MM.1S (cell line): ENCODE results near the gene CDK16.

Experiments used
- DNase-seq: peaks from one replicate; pipeline ENCODE4 v3.0.0-alpha.2; 2015
- H2AFZ ChIP-seq: fragments of 300-600 bp; sonication (generic); 2 replicates; pipeline ENCODE4 v1.6.0; 2016; ENCODE audit warnings: antibody characterized with exemption, low read length
- H3F3A ChIP-seq: fragments of 300-600 bp; sonication (generic); 2 replicates; pipeline ENCODE4 v1.6.1; 2016; ENCODE audit warnings: mild to moderate bottlenecking, antibody characterized with exemption, low read length, moderate library complexity, mixed read lengths; ENCODE audit not compliant: insufficient read depth
- H3K27ac ChIP-seq: fragments of 300-600 bp; sonication (generic); 2 replicates; pipeline ENCODE4 v1.5.1; 2016; ENCODE audit warnings: mild to moderate bottlenecking, low read length
- H3K27me3 ChIP-seq: fragments of 300-600 bp; sonication (generic); replicated peaks from 2 replicates; pipeline ENCODE4 v1.6.0; 2016; ENCODE audit warnings: low read length; ENCODE audit not compliant: insufficient read depth
- H3K36me3 ChIP-seq: fragments of 300-600 bp; sonication (generic); replicated peaks from 2 replicates; pipeline ENCODE4 v1.6.1; 2016; ENCODE audit warnings: mild to moderate bottlenecking, low read length, mixed read lengths; ENCODE audit not compliant: insufficient read depth
- H3K4me1 ChIP-seq: fragments of 300-600 bp; sonication (generic); 2 replicates; pipeline ENCODE4 v1.6.1; 2016; ENCODE audit warnings: low read length, mixed read lengths
- H3K4me2 ChIP-seq: fragments of 300-600 bp; sonication (generic); 2 replicates; pipeline ENCODE4 v1.6.0; 2016; ENCODE audit warnings: low read depth, low read length
- H3K4me3 ChIP-seq: fragments of 300-600 bp; sonication (generic); 2 replicates; pipeline ENCODE4 v1.5.1; 2016; ENCODE audit warnings: low read length, mixed read lengths
- H3K79me2 ChIP-seq: fragments of 300-600 bp; sonication (generic); 2 replicates; pipeline ENCODE4 v1.6.1; 2016; ENCODE audit warnings: mixed run types, low read length, mixed read lengths
- H3K9ac ChIP-seq: fragments of 300-600 bp; sonication (generic); 2 replicates; pipeline ENCODE4 v1.6.1; 2016; ENCODE audit warnings: low read length, mixed read lengths
- H3K9me2 ChIP-seq: fragments of 300-600 bp; sonication (generic); replicated peaks from 2 replicates; pipeline ENCODE4 v1.6.1; 2016; ENCODE audit warnings: mild to moderate bottlenecking, low read length, mixed read lengths; ENCODE audit not compliant: insufficient read depth
- H3K9me3 ChIP-seq: fragments of 300-600 bp; sonication (generic); replicated peaks from 2 replicates; pipeline ENCODE4 v1.6.1; 2016; ENCODE audit warnings: mild to moderate bottlenecking, low read length, mixed read lengths; ENCODE audit not compliant: insufficient read depth
- H4K20me1 ChIP-seq: fragments of 300-600 bp; sonication (generic); 2 replicates; pipeline ENCODE4 v1.6.1; 2016; ENCODE audit warnings: mild to moderate bottlenecking, low read length, moderate library complexity, mixed read lengths; ENCODE audit not compliant: insufficient read depth
- CTCF ChIP-seq: fragments of 300-600 bp; sonication (generic); IDR thresholded peaks from 2 replicates; pipeline ENCODE4 v1.5.1; 2016; ENCODE audit warnings: antibody characterized with exemption, low read length, mixed read lengths
- EZH2 ChIP-seq: fragments of 300-600 bp; sonication (generic); optimal IDR thresholded peaks from 2 replicates; pipeline ENCODE3; 2017; ENCODE audit warnings: low read depth, mild to moderate bottlenecking, antibody characterized with exemption, low read length, mixed read lengths
- EZH2phosphoT487 ChIP-seq: fragments of 300-600 bp; sonication (generic); IDR thresholded peaks from 2 replicates; pipeline ENCODE4 v1.6.1; 2018; ENCODE audit warnings: antibody characterized with exemption, low read length

The CDK16 gene

GRCh38 chrX:47244676-47245075 lies 26.2 kb downstream of the CDK16 start:
- Histone ChIP-seq H3K27ac (no peak overlapping the region), H3K4me1 (no peaks in the 10 kb centered on the region), H3K36me3 (no peaks in the 10 kb centered on the region), H3K9me2 (no peaks in the 10 kb centered on the region), H3K79me2 (no peaks in the 10 kb centered on the region), H3K4me3 (no peak overlapping the region), H3K4me2 (no peak overlapping the region), H3K27me3 (no peaks in the 10 kb centered on the region), H3K9ac (no peak overlapping the region), H2AFZ (no peak overlapping the region), H3K9me3 (no peaks in the 10 kb centered on the region), H4K20me1 (no peaks in the 10 kb centered on the region), H3F3A (no peaks in the 10 kb centered on the region)
- TF ChIP-seq EZH2phosphoT487 (no peak), CTCF (no peak), EZH2 (no peak)
- no peak for DNase-seq

DNA sequence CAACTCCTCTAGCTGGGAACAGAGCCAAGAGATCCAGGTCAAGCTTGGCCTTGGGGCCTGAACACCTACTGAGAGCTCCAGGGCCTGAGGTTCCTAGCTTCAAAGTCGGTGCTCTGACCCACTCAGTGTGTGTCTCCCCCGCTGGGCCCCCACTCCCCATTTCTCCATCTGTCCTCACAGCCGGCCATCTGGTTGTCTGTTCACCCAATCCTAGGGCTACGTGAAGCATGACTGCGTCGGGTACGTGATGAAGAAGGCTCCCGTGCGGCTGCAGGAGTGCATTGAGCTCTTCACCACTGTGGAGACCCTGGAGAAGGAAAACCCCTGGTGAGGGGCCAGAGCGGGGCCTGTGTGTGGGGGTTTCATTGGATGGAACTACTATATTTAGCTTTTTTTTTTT lies 26.7 kb downstream of the CDK16 start:
- Histone ChIP-seq H3K79me2 (no peaks in the 10 kb centered on the region), H3K27ac (no peak overlapping the region), H3K27me3 (no peaks in the 10 kb centered on the region), H3K9ac (no peak overlapping the region), H3K4me3 (no peak overlapping the region), H3K36me3 (no peaks in the 10 kb centered on the region), H2AFZ (no peak overlapping the region), H3F3A (no peaks in the 10 kb centered on the region), H4K20me1 (no peaks in the 10 kb centered on the region), H3K9me3 (no peaks in the 10 kb centered on the region), H3K4me1 (no peaks in the 10 kb centered on the region), H3K4me2 (no peak overlapping the region), H3K9me2 (no peaks in the 10 kb centered on the region)
- no peak for TF ChIP-seq EZH2
- TF ChIP-seq CTCF: no peak
- no peak for TF ChIP-seq EZH2phosphoT487
- DNase-seq: no peak

DNA sequence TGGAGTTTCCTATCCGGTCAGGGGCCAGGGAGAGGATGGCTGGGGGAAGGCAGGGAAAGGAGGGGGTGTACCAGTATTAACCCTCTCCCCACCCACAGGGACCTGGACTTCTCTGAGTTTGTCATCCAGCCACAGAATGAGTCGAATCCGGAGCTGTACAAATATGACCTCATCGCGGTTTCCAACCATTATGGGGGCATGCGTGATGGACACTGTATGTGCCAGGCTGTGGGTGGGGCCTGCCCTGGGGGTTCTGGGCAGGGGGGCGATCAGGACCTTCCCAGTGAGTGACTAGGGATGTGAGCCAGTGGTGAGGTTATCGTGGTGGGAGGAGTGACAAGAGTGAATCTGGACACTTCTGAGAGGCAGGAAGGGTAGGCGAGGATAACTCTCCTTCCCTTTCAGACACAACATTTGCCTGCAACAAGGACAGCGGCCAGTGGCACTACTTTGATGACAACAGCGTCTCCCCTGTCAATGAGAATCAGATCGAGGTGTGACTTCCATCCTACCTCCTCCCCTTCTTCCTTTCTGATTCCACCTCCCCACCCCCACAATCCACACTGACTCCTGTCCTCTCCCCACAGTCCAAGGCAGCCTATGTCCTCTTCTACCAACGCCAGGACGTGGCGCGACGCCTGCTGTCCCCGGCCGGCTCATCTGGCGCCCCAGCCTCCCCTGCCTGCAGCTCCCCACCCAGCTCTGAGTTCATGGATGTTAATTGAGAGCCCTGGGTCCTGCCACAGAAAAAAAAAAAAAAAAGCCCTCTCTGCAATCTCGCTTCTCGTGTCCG lies 28.9 kb downstream of the CDK16 start:
- Histone ChIP-seq H3K9me2 (no peaks in the 10 kb centered on the region), H3K27ac (no peak overlapping the region), H3K27me3 (no peaks in the 10 kb centered on the region), H3K9me3 (no peaks in the 10 kb centered on the region), H3K4me2 (no peak overlapping the region), H3K79me2 (no peaks in the 10 kb centered on the region), H3K36me3 (no peaks in the 10 kb centered on the region), H3K9ac (no peak overlapping the region), H3K4me1 (no peaks in the 10 kb centered on the region), H3F3A (no peaks in the 10 kb centered on the region), H2AFZ (no peak overlapping the region), H3K4me3 (no peak overlapping the region), H4K20me1 (no peaks in the 10 kb centered on the region)
- no peak for TF ChIP-seq EZH2phosphoT487
- no peak for TF ChIP-seq CTCF
- no peak for TF ChIP-seq EZH2
- DNase-seq: no peak
